SK-N-SH (cell line): ENCODE data around the gene POC5. TPM values are rescaled to one million over a fixed set of nuclear protein-coding genes. Genes with fewer than 3 reads are reported as not detected.

ENCODE experiments used
- CTCF ChIA-PET: fragments of 300-600, 350-600 bp; formaldehyde crosslinking; extraction: SDS; loops from one replicate; lab custom pipeline; 2021; lab: Yijun Ruan, JAX
- POLR2A ChIA-PET: fragments of 350-600 bp; sonication (Branson Sonifier 250); formaldehyde crosslinking; extraction: SDS; loops from one replicate; lab custom pipeline; 2020; ENCODE audit warnings: antibody characterized with exemption, inconsistent platforms; lab: Yijun Ruan, JAX
- DNase-seq: peaks from one replicate; pipeline ENCODE4 v3.0.0; 2012
- H2AFZ ChIP-seq: fragments of 200-600 bp; sonication (generic); 2 replicates; pipeline ENCODE4 v1.8.1; 2016; ENCODE audit warnings: antibody characterized with exemption, mild to moderate bottlenecking, low read depth
- H3F3A ChIP-seq: fragments of 200-600 bp; sonication (generic); replicated peaks from 2 replicates; pipeline ENCODE3; 2016; ENCODE audit warnings: antibody characterized with exemption, mild to moderate bottlenecking; ENCODE audit not compliant: insufficient read depth
- H3K27ac ChIP-seq, 2 experiments: fragments of 200-500 bp in 1 of 2; fragments of 200-600 bp in 1 of 2; sonication (Bioruptor generic) in 1 of 2; sonication (generic), shearing (Covaris generic) in 1 of 2; 2 replicates each; pipeline versions ENCODE4 v1.5.1 to v1.6.1; 2014 to 2016; ENCODE audit warnings: low read depth in 2 of 2, inconsistent platforms in 1 of 2, low read length in 1 of 2, mild to moderate bottlenecking in 1 of 2, mixed read lengths in 1 of 2
- H3K27me3 ChIP-seq: fragments of 200-600 bp; sonication (generic), shearing (Covaris generic); 2 replicates; pipeline ENCODE4 v1.6.1; 2016; ENCODE audit warnings: mixed run types; ENCODE audit not compliant: insufficient read depth
- H3K36me3 ChIP-seq, 2 experiments: fragments of 200-500 bp in 1 of 2; fragments of 200-600 bp in 1 of 2; sonication (Bioruptor generic) in 1 of 2; sonication (generic) in 1 of 2; replicated peaks in 1 of 2; 2 replicates each; pipeline versions ENCODE3 to v1.5.1; 2014 to 2016; ENCODE audit warnings: low read length in 1 of 2, mild to moderate bottlenecking in 1 of 2; ENCODE audit not compliant: insufficient read depth in 2 of 2, control insufficient read depth in 1 of 2
- H3K4me1 ChIP-seq, 2 experiments: fragments of 200-500 bp in 1 of 2; fragments of 200-600 bp in 1 of 2; sonication (Bioruptor generic) in 1 of 2; sonication (generic), shearing (Covaris generic) in 1 of 2; 2 replicates each; pipeline versions ENCODE4 v1.5.1 to v1.6.1; 2014 to 2016; ENCODE audit warnings: low read depth in 1 of 2, low read length in 1 of 2, mixed run types in 1 of 2; ENCODE audit not compliant: insufficient read depth in 2 of 2, control insufficient read depth in 1 of 2
- H3K4me2 ChIP-seq: fragments of 200-600 bp; sonication (generic), shearing (Covaris generic); 2 replicates; pipeline ENCODE4 v1.6.1; 2017; ENCODE audit warnings: mixed run types
- H3K4me3 ChIP-seq, 2 experiments: fragments of 200-500 bp in 1 of 2; fragments of 200-600 bp in 1 of 2; sonication (Bioruptor generic) in 1 of 2; sonication (generic), shearing (Covaris generic) in 1 of 2; 2 replicates each; pipeline versions ENCODE4 v1.5.1 to v1.8.1; 2014 to 2016; ENCODE audit warnings: low read depth in 2 of 2, inconsistent platforms in 1 of 2, low read length in 1 of 2, mild to moderate bottlenecking in 1 of 2, mixed read lengths in 1 of 2, moderate library complexity in 1 of 2
- H3K79me2 ChIP-seq: fragments of 200-600 bp; sonication (generic); 2 replicates; pipeline ENCODE4 v1.8.1; 2017; ENCODE audit warnings: mild to moderate bottlenecking; ENCODE audit not compliant: insufficient read depth
- H3K9ac ChIP-seq: fragments of 200-600 bp; sonication (generic); 2 replicates; pipeline ENCODE4 v1.6.1; 2017; ENCODE audit warnings: mixed run types
- H3K9me2 ChIP-seq: fragments of 200-600 bp; sonication (generic); 2 replicates; pipeline ENCODE4 v1.6.1; 2017; ENCODE audit warnings: mixed run types
- H3K9me3 ChIP-seq: fragments of 200-600 bp; sonication (generic); 2 replicates; pipeline ENCODE4 v1.6.1; 2017; ENCODE audit warnings: mixed run types, mild to moderate bottlenecking, moderate library complexity
- H4K20me1 ChIP-seq: fragments of 200-600 bp; sonication (generic); 2 replicates; pipeline ENCODE4 v1.6.1; 2017; ENCODE audit warnings: mild to moderate bottlenecking, mixed run types; ENCODE audit not compliant: insufficient read depth
- CTCF ChIP-seq: fragments of 200-600 bp; sonication (generic); IDR thresholded peaks from 2 replicates; pipeline ENCODE4 v1.6.1; 2017; ENCODE audit warnings: antibody characterized with exemption, mild to moderate bottlenecking, moderate library complexity
- ELF1 ChIP-seq: IDR thresholded peaks from 2 replicates; pipeline ENCODE4 v1.4.0; 2012
- FOSL2 ChIP-seq: IDR thresholded peaks from 2 replicates; pipeline ENCODE4 v1.4.0; 2012; ENCODE audit warnings: low read depth, mild to moderate bottlenecking, moderate library complexity, borderline replicate concordance
- FOXJ3 ChIP-seq: sonication (generic); formaldehyde crosslinking; IDR thresholded peaks from 2 replicates; pipeline ENCODE4 v1.5.1; 2020; ENCODE audit warnings: mild to moderate bottlenecking, missing genetic modification reagents
- GABPA ChIP-seq: IDR thresholded peaks from 2 replicates; pipeline ENCODE4 v1.4.0; 2012; ENCODE audit warnings: low read depth, mild to moderate bottlenecking
- GATA2 ChIP-seq: sonication (generic); formaldehyde crosslinking; IDR thresholded peaks from 2 replicates; pipeline ENCODE4 v1.5.0; 2020; ENCODE audit warnings: mild to moderate bottlenecking, missing genetic modification reagents
- MEF2A ChIP-seq: IDR thresholded peaks from 2 replicates; pipeline ENCODE4 v1.4.0; 2012; ENCODE audit warnings: low read depth, borderline replicate concordance
- MXI1 ChIP-seq: IDR thresholded peaks from 2 replicates; pipeline ENCODE4 v1.6.1; 2012; ENCODE audit warnings: mild to moderate bottlenecking, low read depth, low read length, improper control_type of control experiment
- NRF1 ChIP-seq: IDR thresholded peaks from 2 replicates; pipeline ENCODE4 v1.6.1; 2012; ENCODE audit warnings: low read depth, mild to moderate bottlenecking, low read length
- SIN3A ChIP-seq: IDR thresholded peaks from 2 replicates; pipeline ENCODE4 v1.6.1; 2012; ENCODE audit warnings: low read depth, mild to moderate bottlenecking, low read length, moderate library complexity, borderline replicate concordance
- SMC3 ChIP-seq: IDR thresholded peaks from 2 replicates; pipeline ENCODE4 v1.6.1; 2012; ENCODE audit warnings: low read depth, low read length, improper control_type of control experiment
- TAF1 ChIP-seq: IDR thresholded peaks from 2 replicates; pipeline ENCODE4 v1.6.1; 2012; ENCODE audit warnings: low read depth, mild to moderate bottlenecking, low read length, moderate library complexity, borderline replicate concordance
- USF2 ChIP-seq: fragments of 150-350 bp; IDR thresholded peaks from 2 replicates; pipeline ENCODE4 v1.6.1; 2017; ENCODE audit warnings: antibody characterized with exemption, low read length, low read depth, borderline replicate concordance
- YY1 ChIP-seq: IDR thresholded peaks from 2 replicates; pipeline ENCODE4 v1.4.0; 2012; ENCODE audit warnings: low read depth, mild to moderate bottlenecking
- ZBTB33 ChIP-seq: IDR thresholded peaks from 2 replicates; pipeline ENCODE4 v1.4.0; 2012; ENCODE audit warnings: low read depth, borderline replicate concordance
- WGBS: methylation state at CpG from one replicate; pipeline ENCODE4 v1.1.6; 2017; ENCODE audit warnings: low lambda C conversion rate; 5-methylcytosine and 5-hydroxymethylcytosine counted together
- polyA plus RNA-seq, 3 experiments: library from polyadenylated mRNA; depleted of rRNA; stranded (reverse); fragments of >200 nt; gene quantifications; 2 replicates each; pipeline ENCODE4 v1.2.3, GENCODE V29; 2012
- TF ChIP-seq, protein P1 (sequence below): IDR thresholded peaks from 2 replicates; pipeline ENCODE4 v1.6.1; 2012; ENCODE audit warnings: mild to moderate bottlenecking, low read depth, low read length, moderate library complexity
- TF ChIP-seq, protein P2 (sequence below): fragments of 150-350 bp; IDR thresholded peaks from 2 replicates; pipeline ENCODE4 v1.6.1; 2016; ENCODE audit warnings: mild to moderate bottlenecking, low read depth, low read length

POC5 gene
- polyA plus RNA-seq, 1 of the 3 experiments (the other 2 are of a cell fraction), result 15.9 TPM

- POLR2A ChIA-PET, result interaction anchor here (0.9 to 1.8 kb wide), 3 partner anchors 205 to 380 kb away, joined by 3 to 9 read pairs (median 5); partner anchors contain the start of genes CERT1, HMGCR and POLK
- peak overlapping the region; percentile 70 to 92 for H3K27ac ChIP-seq
- no peaks in the 10 kb centered on the region for H3K9me2 ChIP-seq
- peak overlapping the region; percentile 97 for H3K4me2 ChIP-seq
- peak; percentile 34 for DNase-seq
- no peaks in the 10 kb centered on the region for H3K9me3 ChIP-seq
- peaks cover 2 to 6% of the 10 kb centered on the region in 2 experiments; a peak in 3 of 4 replicates for H3K4me1 ChIP-seq
- no peaks in the 10 kb centered on the region for H3K27me3 ChIP-seq
- CTCF ChIA-PET, result interaction anchor here (0.7 to 1.3 kb wide), 2 partner anchors 18 to 458 kb away, joined by 3 to 5 read pairs; no protein-coding TSS in a partner anchor
- peaks cover 46% of the 10 kb centered on the region for H3K79me2 ChIP-seq
- H2AFZ ChIP-seq, result peak overlapping the region; percentile 70
- peaks cover 12 to 20% of the 10 kb centered on the region in 2 experiments for H3K36me3 ChIP-seq
- TF ChIP-seq NRF1, result no peak
- TF ChIP-seq, protein P1, sequence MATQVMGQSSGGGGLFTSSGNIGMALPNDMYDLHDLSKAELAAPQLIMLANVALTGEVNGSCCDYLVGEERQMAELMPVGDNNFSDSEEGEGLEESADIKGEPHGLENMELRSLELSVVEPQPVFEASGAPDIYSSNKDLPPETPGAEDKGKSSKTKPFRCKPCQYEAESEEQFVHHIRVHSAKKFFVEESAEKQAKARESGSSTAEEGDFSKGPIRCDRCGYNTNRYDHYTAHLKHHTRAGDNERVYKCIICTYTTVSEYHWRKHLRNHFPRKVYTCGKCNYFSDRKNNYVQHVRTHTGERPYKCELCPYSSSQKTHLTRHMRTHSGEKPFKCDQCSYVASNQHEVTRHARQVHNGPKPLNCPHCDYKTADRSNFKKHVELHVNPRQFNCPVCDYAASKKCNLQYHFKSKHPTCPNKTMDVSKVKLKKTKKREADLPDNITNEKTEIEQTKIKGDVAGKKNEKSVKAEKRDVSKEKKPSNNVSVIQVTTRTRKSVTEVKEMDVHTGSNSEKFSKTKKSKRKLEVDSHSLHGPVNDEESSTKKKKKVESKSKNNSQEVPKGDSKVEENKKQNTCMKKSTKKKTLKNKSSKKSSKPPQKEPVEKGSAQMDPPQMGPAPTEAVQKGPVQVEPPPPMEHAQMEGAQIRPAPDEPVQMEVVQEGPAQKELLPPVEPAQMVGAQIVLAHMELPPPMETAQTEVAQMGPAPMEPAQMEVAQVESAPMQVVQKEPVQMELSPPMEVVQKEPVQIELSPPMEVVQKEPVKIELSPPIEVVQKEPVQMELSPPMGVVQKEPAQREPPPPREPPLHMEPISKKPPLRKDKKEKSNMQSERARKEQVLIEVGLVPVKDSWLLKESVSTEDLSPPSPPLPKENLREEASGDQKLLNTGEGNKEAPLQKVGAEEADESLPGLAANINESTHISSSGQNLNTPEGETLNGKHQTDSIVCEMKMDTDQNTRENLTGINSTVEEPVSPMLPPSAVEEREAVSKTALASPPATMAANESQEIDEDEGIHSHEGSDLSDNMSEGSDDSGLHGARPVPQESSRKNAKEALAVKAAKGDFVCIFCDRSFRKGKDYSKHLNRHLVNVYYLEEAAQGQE, result no peak
- TF ChIP-seq, protein P2, sequence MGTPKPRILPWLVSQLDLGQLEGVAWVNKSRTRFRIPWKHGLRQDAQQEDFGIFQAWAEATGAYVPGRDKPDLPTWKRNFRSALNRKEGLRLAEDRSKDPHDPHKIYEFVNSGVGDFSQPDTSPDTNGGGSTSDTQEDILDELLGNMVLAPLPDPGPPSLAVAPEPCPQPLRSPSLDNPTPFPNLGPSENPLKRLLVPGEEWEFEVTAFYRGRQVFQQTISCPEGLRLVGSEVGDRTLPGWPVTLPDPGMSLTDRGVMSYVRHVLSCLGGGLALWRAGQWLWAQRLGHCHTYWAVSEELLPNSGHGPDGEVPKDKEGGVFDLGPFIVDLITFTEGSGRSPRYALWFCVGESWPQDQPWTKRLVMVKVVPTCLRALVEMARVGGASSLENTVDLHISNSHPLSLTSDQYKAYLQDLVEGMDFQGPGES, result no peak
- no peak for TF ChIP-seq SMC3
- TF ChIP-seq MEF2A, result no peak
- no peak for TF ChIP-seq TAF1
- H3F3A ChIP-seq, result peaks cover 9% of the 10 kb centered on the region
- peak overlapping the region; percentile 84 for H3K9ac ChIP-seq
- no peaks in the 10 kb centered on the region for H4K20me1 ChIP-seq
- peak overlapping the region; percentile 81 to 100 for H3K4me3 ChIP-seq
- 0% methylated on average over 7 of the region's 7 CpGs for WGBS
Measured at GRCh38 chr5:75716715-75717081, 539 bp downstream of the POC5 start.

GRCh38 chr5:75712091-75712490, 5.1 kb downstream of the POC5 start:
- H2AFZ ChIP-seq, result no peak overlapping the region
- H3K4me1 ChIP-seq, result peaks cover 2 to 6% of the 10 kb centered on the region in 2 experiments; a peak in 3 of 4 replicates
- no peak overlapping the region for H3K9ac ChIP-seq
- H3F3A ChIP-seq, result peaks cover 8% of the 10 kb centered on the region
- no peak for DNase-seq
- ChIA-PET CTCF (interaction anchor here (1.0 to 1.4 kb wide), 2 partner anchors 31 to 166 kb away, joined by 3 read pairs; no protein-coding TSS in a partner anchor), POLR2A (no interaction called here)
- H3K4me2 ChIP-seq, result no peak overlapping the region
- H3K79me2 ChIP-seq, result peaks cover 67% of the 10 kb centered on the region
- no peaks in the 10 kb centered on the region for H3K9me3 ChIP-seq
- WGBS, result 91% methylated on average over 2 of the region's 2 CpGs
- H3K27me3 ChIP-seq, result no peaks in the 10 kb centered on the region
- H3K9me2 ChIP-seq, result no peaks in the 10 kb centered on the region
- H4K20me1 ChIP-seq, result no peaks in the 10 kb centered on the region
- no peak overlapping the region for H3K4me3 ChIP-seq
- no peak overlapping the region for H3K27ac ChIP-seq
- H3K36me3 ChIP-seq, result peaks cover 37 to 42% of the 10 kb centered on the region in 2 experiments
- no peak for TF ChIP-seq GABPA
- no peak for TF ChIP-seq MXI1
- no peak for TF ChIP-seq FOSL2
- TF ChIP-seq YY1, result no peak
- TF ChIP-seq USF2, result no peak
- no peak for TF ChIP-seq ZBTB33
- no peak for TF ChIP-seq FOXJ3 (CRISPR knock-in tag)
- TF ChIP-seq SIN3A, result no peak
- no peak for TF ChIP-seq MEF2A
- no peak for TF ChIP-seq CTCF
- no peak for TF ChIP-seq GATA2 (CRISPR knock-in tag)
- TF ChIP-seq ELF1, result no peak
